Ectodermal cell (in vitro differentiated cells): ENCODE results near the gene NDEL1.

Source experiments
- H3K27ac ChIP-seq: 2 replicates; pipeline ENCODE4 v1.7.0; 2013; ENCODE audit warnings: mild to moderate bottlenecking, low read depth, low read length; ENCODE audit not compliant: insufficient read depth, poor library complexity, severe bottlenecking
- H3K27me3 ChIP-seq: 2 replicates; pipeline ENCODE4 v1.7.0; 2013; ENCODE audit warnings: mild to moderate bottlenecking, low read length; ENCODE audit not compliant: insufficient read depth, control insufficient read depth, poor library complexity, severe bottlenecking
- H3K36me3 ChIP-seq: one replicate; pipeline ENCODE4 v1.7.0; 2013; ENCODE audit warnings: low read length; ENCODE audit not compliant: control insufficient read depth, insufficient read depth
- H3K4me1 ChIP-seq: one replicate; pipeline ENCODE4 v1.7.0; 2013; ENCODE audit warnings: low read length; ENCODE audit not compliant: control insufficient read depth, insufficient read depth
- H3K4me3 ChIP-seq: 2 replicates; pipeline ENCODE4 v1.7.0; 2013; ENCODE audit warnings: low read depth, low read length, control low read depth; ENCODE audit not compliant: insufficient read depth
- H3K9me3 ChIP-seq: 2 replicates; pipeline ENCODE4 v1.7.0; 2013; ENCODE audit warnings: mild to moderate bottlenecking, low read length, moderate library complexity; ENCODE audit not compliant: control insufficient read depth
- WGBS, 2 experiments: methylation state at CpG; one replicate each; pipeline ENCODE4 v1.1.7; 2013; ENCODE audit warnings: missing lambda C conversion rate in 2 of 2; 5-methylcytosine and 5-hydroxymethylcytosine counted together

NDEL1 gene

GRCh38 chr17:8496081-8496480, 60.4 kb downstream of the NDEL1 start:
- Histone ChIP-seq H3K27ac (no peak overlapping the region), H3K27me3 (no peaks in the 10 kb centered on the region), H3K4me3 (no peak overlapping the region), H3K36me3 (peaks cover 73% of the 10 kb centered on the region), H3K9me3 (no peaks in the 10 kb centered on the region), H3K4me1 (no peaks in the 10 kb centered on the region)
- WGBS, 2 experiments, result 88% methylated on average over 12 of the region's 13 CpGs

GRCh38 chr17:8499171-8499570, 63.5 kb downstream of the NDEL1 start:
- Histone ChIP-seq H3K9me3 (no peaks in the 10 kb centered on the region), H3K27ac (no peak overlapping the region), H3K27me3 (no peaks in the 10 kb centered on the region), H3K4me1 (no peaks in the 10 kb centered on the region), H3K36me3 (peaks cover 73% of the 10 kb centered on the region), H3K4me3 (no peak overlapping the region)
- WGBS, 2 experiments, result 96 to 97% methylated on average over 9 of the region's 9 CpGs

- no peak overlapping the region for H3K27ac ChIP-seq
- H3K9me3 ChIP-seq, result no peaks in the 10 kb centered on the region
- H3K27me3 ChIP-seq, result no peaks in the 10 kb centered on the region
- H3K4me3 ChIP-seq, result no peak overlapping the region
- WGBS, 2 experiments, result 96 to 98% methylated on average over 5 of the region's 5 CpGs
- no peaks in the 10 kb centered on the region for H3K4me1 ChIP-seq
- H3K36me3 ChIP-seq, result peaks cover 72% of the 10 kb centered on the region
Observed at GRCh38 chr17:8499614-8500013, 63.9 kb downstream of the NDEL1 start.

- 93% methylated on average over 8 of the region's 8 CpGs for WGBS, 2 experiments
- Histone ChIP-seq H3K4me1 (no peaks in the 10 kb centered on the region), H3K27ac (no peak overlapping the region), H3K4me3 (no peak overlapping the region), H3K9me3 (no peaks in the 10 kb centered on the region), H3K36me3 (peaks cover 74% of the 10 kb centered on the region), H3K27me3 (no peaks in the 10 kb centered on the region)
Observed at GRCh38 chr17:8500609-8501008, 64.9 kb downstream of the NDEL1 start.

- H3K27ac ChIP-seq, result no peak overlapping the region
- WGBS, 2 experiments, result 93 to 95% methylated on average over 5 to 6 of the region's 6 CpGs
- no peak overlapping the region for H3K4me3 ChIP-seq
- H3K4me1 ChIP-seq, result no peaks in the 10 kb centered on the region
- H3K36me3 ChIP-seq, result peaks cover 79% of the 10 kb centered on the region
- no peaks in the 10 kb centered on the region for H3K27me3 ChIP-seq
- H3K9me3 ChIP-seq, result no peaks in the 10 kb centered on the region
Observed at GRCh38 chr17:8502126-8502525, 66.4 kb downstream of the NDEL1 start.

- Histone ChIP-seq H3K36me3 (peaks cover 85% of the 10 kb centered on the region), H3K27ac (no peak overlapping the region)
Observed at GRCh38 chr17:8503368-8503767, 67.7 kb downstream of the NDEL1 start.

GRCh38 chr17:8503807-8504206, 68.1 kb downstream of the NDEL1 start:
- Histone ChIP-seq H3K9me3 (no peaks in the 10 kb centered on the region), H3K27ac (no peak overlapping the region), H3K27me3 (no peaks in the 10 kb centered on the region), H3K4me1 (no peaks in the 10 kb centered on the region), H3K4me3 (no peak overlapping the region), H3K36me3 (peaks cover 87% of the 10 kb centered on the region)
- WGBS, 2 experiments, result 89 to 90% methylated on average over 9 of the region's 9 CpGs

More at GRCh38 chr17:8503368-8503767, 67.7 kb downstream of the NDEL1 start:
- no peaks in the 10 kb centered on the region for H3K9me3 ChIP-seq
- no peaks in the 10 kb centered on the region for H3K27me3 ChIP-seq
- no peak overlapping the region for H3K4me3 ChIP-seq
- no peaks in the 10 kb centered on the region for H3K4me1 ChIP-seq
- WGBS, 2 experiments, result 95 to 96% methylated on average over 6 of the region's 6 CpGs

- H3K36me3 ChIP-seq, result peaks cover 88% of the 10 kb centered on the region
- no peaks in the 10 kb centered on the region for H3K4me1 ChIP-seq
- no peaks in the 10 kb centered on the region for H3K9me3 ChIP-seq
- H3K4me3 ChIP-seq, result no peak overlapping the region
- WGBS, 2 experiments, result 96% methylated on average over 18 of the region's 18 CpGs
- no peak overlapping the region for H3K27ac ChIP-seq
- no peaks in the 10 kb centered on the region for H3K27me3 ChIP-seq
Observed at GRCh38 chr17:8504460-8505207, 69.0 kb downstream of the NDEL1 start.

- Histone ChIP-seq H3K4me3 (no peak overlapping the region), H3K27me3 (no peaks in the 10 kb centered on the region), H3K9me3 (no peaks in the 10 kb centered on the region), H3K36me3 (peaks cover 79% of the 10 kb centered on the region), H3K4me1 (no peaks in the 10 kb centered on the region), H3K27ac (no peak overlapping the region)
- WGBS, 2 experiments, result 94 to 97% methylated on average over 14 of the region's 14 CpGs
Observed at GRCh38 chr17:8506145-8506544, 70.5 kb downstream of the NDEL1 start.

- Histone ChIP-seq H3K27ac (no peak overlapping the region), H3K36me3 (peaks cover 69% of the 10 kb centered on the region), H3K4me3 (no peak overlapping the region), H3K27me3 (no peaks in the 10 kb centered on the region), H3K9me3 (no peaks in the 10 kb centered on the region), H3K4me1 (no peaks in the 10 kb centered on the region)
- 95 to 97% methylated on average over 11 of the region's 11 CpGs for WGBS, 2 experiments
Observed at GRCh38 chr17:8514801-8515200, 79.1 kb downstream of the NDEL1 start.
